Lower lobe of right lung (tissue), 2 donors: Measurements from ENCODE around the gene CACNB2. TPM values are rescaled to one million over a fixed set of nuclear protein-coding genes. Genes with fewer than 3 reads are reported as not detected.

Experiments used
- ATAC-seq, 2 donors: fragments of 200-7000 bp; cut with Tn5 transposase; one replicate each; pipeline ENCODE4 v1.9.1; 2020 to 2022; ENCODE audit warnings: mild to moderate bottlenecking in 2 of 2, moderate library complexity in 2 of 2
- DNase-seq: peaks from one replicate; pipeline ENCODE4 v3.0.0-alpha.2; 2020
- H3K27ac ChIP-seq: fragments of 200-600 bp; one replicate; pipeline ENCODE4 v1.8.0; 2022
- H3K27me3 ChIP-seq: fragments of 200-600 bp; one replicate; pipeline ENCODE4 v1.8.0; 2022; ENCODE audit warnings: low read depth
- H3K36me3 ChIP-seq: fragments of 200-600 bp; one replicate; pipeline ENCODE4 v1.8.0; 2022; ENCODE audit warnings: mild to moderate bottlenecking
- H3K4me1 ChIP-seq: fragments of 200-600 bp; one replicate; pipeline ENCODE4 v1.8.0; 2022
- H3K4me3 ChIP-seq: fragments of 200-600 bp; one replicate; pipeline ENCODE4 v1.8.0; 2022; ENCODE audit warnings: mild to moderate bottlenecking
- H3K9me3 ChIP-seq: fragments of 200-600 bp; one replicate; pipeline ENCODE4 v1.8.0; 2022
- intact Hi-C: fragments of 100-400 bp; cut with DNase I; formaldehyde crosslinking; loops from one replicate; pipeline ENCODE4 v1.11.0; 2022
- total RNA-seq: library from RNA; stranded (reverse); fragmentation: NEBNext Ultra II Directional; extraction: Animal tissue kit (Norgen Biotek cat#: 25700); gene quantifications from one replicate; pipeline ENCODE4 v1.2.1, GENCODE V29; 2021
- TF ChIP-seq, protein P1 (sequence below): fragments of 200-600 bp; IDR thresholded peaks from one replicate; pipeline ENCODE4 v1.8.0; 2022; ENCODE audit warnings: antibody characterized with exemption, mild to moderate bottlenecking
- donor health status: DM: no; HTN: yes; CAD: no; lungs with severe emphysema.

CACNB2 gene
- total RNA-seq, 1 donor from 2014 or later, result 1.4 TPM

DNA sequence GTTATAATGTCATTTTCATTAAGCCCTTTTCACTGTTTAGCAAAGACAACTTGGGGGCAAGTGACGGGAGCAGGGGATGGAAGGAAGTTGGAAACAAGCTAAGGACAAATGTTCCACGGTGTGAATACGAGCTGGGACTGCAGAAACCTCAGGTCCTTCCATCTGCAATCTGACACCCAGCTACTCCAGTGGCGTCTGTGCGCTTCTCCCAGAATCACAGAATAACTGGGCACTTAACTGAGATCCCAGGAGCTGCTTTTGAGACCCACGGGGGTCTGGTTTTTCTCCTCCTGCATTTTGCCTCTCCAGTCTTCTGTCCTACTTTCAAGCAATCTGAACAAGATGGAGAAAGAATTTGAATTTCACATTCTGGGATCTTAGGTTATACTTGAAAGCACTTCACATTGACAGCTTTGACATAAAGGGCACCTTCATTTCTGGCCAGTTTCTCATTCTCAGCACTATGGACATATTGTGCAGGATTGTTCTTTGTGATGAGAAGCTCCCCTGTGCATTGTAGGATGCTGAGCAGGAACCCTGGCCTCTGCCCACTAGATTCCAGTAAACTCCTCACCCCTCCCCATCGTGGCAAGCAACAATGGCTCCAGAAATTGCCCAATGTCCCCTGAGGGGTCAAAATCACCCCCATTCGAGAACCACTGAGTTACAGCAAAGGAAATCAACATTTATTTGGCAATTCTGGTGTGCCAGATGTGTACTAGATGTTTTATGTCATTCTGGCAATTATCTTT lies 194.1 kb downstream of the CACNB2 start:
- DNase-seq (no peak), ATAC-seq (no peak)
- H3K4me3 ChIP-seq, result no peak overlapping the region

DNA sequence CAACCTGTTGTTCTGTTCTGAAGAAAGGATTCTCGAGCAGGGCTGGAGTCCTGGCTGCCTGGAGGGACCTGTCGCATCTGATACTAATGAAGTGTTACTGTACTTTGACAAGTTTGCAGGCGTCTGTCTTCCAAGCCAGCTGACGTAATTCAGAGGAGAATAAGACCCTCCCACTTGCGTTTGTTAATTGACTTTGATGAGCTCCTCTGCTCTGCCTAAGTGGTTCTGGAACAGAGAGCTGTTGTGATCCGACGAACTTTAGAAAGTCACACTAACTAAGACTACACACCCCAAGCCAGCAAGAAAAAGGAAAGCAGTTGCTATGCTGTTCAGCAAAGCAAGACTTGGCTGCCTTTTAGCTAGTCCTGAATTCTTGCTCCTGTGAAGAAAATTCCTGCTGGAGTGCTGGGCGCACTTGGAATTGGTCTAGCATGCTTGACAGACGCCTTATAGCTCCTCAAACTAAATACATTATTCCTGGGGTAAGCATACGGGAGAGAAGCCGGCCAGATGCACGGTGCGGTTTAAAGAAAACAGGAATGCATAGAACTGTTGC lies 200.3 kb downstream of the CACNB2 start:
- Histone ChIP-seq H3K27ac (no peak overlapping the region), H3K36me3 (no peaks in the 10 kb centered on the region), H3K9me3 (no peaks in the 10 kb centered on the region), H3K27me3 (no peaks in the 10 kb centered on the region), H3K4me1 (no peaks in the 10 kb centered on the region), H3K4me3 (peak overlapping the region; percentile 35)
- DNase-seq (no peak), ATAC-seq (peak; percentile 54 to 61)
- TF ChIP-seq, protein P1, sequence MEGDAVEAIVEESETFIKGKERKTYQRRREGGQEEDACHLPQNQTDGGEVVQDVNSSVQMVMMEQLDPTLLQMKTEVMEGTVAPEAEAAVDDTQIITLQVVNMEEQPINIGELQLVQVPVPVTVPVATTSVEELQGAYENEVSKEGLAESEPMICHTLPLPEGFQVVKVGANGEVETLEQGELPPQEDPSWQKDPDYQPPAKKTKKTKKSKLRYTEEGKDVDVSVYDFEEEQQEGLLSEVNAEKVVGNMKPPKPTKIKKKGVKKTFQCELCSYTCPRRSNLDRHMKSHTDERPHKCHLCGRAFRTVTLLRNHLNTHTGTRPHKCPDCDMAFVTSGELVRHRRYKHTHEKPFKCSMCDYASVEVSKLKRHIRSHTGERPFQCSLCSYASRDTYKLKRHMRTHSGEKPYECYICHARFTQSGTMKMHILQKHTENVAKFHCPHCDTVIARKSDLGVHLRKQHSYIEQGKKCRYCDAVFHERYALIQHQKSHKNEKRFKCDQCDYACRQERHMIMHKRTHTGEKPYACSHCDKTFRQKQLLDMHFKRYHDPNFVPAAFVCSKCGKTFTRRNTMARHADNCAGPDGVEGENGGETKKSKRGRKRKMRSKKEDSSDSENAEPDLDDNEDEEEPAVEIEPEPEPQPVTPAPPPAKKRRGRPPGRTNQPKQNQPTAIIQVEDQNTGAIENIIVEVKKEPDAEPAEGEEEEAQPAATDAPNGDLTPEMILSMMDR, result no peak
- intact Hi-C loops, result no loop called here

More for the DNA sequence above, 194.1 kb downstream of the CACNB2 start:
- Histone ChIP-seq H3K36me3 (no peaks in the 10 kb centered on the region), H3K27me3 (no peaks in the 10 kb centered on the region), H3K9me3 (no peaks in the 10 kb centered on the region), H3K27ac (peak overlapping the region; percentile 20), H3K4me1 (no peaks in the 10 kb centered on the region)
- TF ChIP-seq, protein P1, result no peak
- intact Hi-C loops, result no loop called here

DNA sequence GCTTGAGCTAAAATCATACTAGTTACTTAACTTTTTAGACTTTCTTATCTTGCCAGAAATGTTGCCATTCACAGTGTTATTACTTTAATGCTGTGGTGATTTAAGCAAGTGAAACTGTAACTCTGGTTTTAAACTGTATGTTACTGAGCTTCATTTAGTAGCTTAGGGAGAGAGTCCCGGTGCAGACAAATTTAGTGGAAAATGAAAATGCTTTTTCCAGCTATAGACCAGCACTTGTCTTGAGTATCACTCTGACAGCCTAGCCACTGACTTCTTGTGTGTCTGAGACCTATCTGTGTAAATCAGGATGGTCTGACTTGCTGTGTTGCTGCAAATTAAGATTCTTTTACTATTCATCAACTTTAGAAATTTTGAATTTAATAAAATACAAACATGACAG lies 200.8 kb downstream of the CACNB2 start:
- H3K4me1 ChIP-seq, result no peaks in the 10 kb centered on the region
- H3K9me3 ChIP-seq, result no peaks in the 10 kb centered on the region
- DNase-seq (no peak), ATAC-seq (no peak)
- TF ChIP-seq, protein P1, result no peak
- no peaks in the 10 kb centered on the region for H3K36me3 ChIP-seq
- no peaks in the 10 kb centered on the region for H3K27me3 ChIP-seq
- H3K4me3 ChIP-seq, result peak overlapping the region; percentile 35
- intact Hi-C loops, result no loop called here
- H3K27ac ChIP-seq, result no peak overlapping the region

DNA sequence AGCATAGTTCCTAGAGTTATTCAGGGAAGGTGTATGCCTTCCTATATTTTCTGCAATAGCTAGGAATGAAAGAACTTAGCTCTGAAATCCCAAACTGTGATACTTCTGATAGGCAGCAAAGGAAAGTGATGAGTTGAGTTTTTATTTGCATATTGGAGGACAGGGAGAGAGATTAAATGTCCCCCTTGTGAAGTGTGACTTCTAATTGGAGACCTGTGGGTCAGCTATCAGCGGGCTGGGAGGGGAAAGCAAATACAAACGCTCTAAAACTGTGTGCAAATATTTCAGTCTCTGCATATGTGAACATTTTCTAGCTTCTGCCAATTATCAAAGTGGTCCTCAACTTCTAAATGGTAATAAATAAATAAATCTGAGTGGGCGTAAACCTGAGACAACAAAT lies 203.3 kb downstream of the CACNB2 start:
- TF ChIP-seq, protein P1, result no peak
- DNase-seq, result no peak
- no peak overlapping the region for H3K4me3 ChIP-seq

DNA sequence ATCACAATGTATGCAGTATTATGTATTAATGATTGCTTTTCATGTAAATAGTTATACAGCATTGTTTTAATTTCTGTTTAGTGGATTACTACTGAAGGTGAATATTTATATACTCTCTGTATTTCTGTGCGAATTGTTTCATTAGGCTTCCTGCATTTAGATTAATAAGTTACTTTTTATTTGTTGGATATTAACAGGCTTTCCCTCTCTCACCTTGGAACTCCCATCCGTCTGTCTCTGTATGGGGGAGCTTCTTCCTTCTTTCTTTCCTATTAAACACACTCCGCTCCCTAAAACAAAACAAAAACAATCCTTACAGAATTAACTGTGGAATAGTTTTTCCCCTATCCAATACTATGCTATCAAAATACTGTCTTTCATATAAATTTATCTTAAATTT lies 205.1 kb downstream of the CACNB2 start:
- H3K27ac ChIP-seq, result no peak overlapping the region
- TF ChIP-seq, protein P1, result no peak
- DNase-seq (no peak), ATAC-seq (no peak)
- H3K4me3 ChIP-seq, result no peak overlapping the region
- H3K9me3 ChIP-seq, result no peaks in the 10 kb centered on the region
- H3K36me3 ChIP-seq, result no peaks in the 10 kb centered on the region
- intact Hi-C loops, result no loop called here
- no peaks in the 10 kb centered on the region for H3K4me1 ChIP-seq
- H3K27me3 ChIP-seq, result no peaks in the 10 kb centered on the region

More for the DNA sequence above, 203.3 kb downstream of the CACNB2 start:
- Histone ChIP-seq H3K27ac (no peak overlapping the region), H3K4me1 (no peaks in the 10 kb centered on the region), H3K27me3 (no peaks in the 10 kb centered on the region), H3K9me3 (no peaks in the 10 kb centered on the region), H3K36me3 (no peaks in the 10 kb centered on the region)
- intact Hi-C loops, result no loop called here
- ATAC-seq, result no peak
